ENCODE data around the gene ZNF200.

DNA sequence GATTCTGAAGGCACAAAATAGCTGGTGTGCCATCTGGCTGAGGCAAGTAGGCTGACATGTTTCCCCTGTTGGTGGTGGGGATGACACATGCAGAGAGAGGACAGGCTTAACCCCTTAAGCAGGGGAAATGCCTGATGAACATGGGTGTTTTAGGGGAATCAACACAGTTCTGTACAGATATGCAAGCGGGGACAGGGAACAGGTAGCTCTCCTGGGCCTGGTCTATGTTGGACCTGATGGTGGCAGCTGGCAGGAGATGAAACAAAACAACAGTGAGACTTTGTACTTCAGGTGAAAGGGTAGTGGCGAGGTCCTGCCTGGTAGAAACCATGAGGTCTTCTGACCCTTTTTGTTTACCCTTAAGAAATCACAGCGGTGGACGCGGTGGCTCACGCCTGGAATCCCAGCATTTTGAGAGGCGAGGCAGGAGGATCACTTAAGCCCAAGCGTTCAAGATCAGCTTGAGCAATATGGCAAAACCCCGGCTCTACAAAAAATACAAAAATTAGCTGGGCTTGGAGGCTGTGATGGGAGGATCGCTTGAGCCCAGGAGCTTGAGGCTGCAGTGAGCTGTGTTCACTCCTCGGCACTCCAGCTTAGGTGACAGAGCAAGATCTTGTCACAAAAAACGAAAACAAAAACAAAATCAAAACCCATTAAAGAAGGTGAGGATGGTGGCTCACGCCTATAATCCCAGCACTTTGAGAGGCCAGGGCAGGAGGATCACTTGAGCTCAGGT is 36.5 kb downstream of the ZNF200 start:
- TF ChIP-seq, protein P1, sequence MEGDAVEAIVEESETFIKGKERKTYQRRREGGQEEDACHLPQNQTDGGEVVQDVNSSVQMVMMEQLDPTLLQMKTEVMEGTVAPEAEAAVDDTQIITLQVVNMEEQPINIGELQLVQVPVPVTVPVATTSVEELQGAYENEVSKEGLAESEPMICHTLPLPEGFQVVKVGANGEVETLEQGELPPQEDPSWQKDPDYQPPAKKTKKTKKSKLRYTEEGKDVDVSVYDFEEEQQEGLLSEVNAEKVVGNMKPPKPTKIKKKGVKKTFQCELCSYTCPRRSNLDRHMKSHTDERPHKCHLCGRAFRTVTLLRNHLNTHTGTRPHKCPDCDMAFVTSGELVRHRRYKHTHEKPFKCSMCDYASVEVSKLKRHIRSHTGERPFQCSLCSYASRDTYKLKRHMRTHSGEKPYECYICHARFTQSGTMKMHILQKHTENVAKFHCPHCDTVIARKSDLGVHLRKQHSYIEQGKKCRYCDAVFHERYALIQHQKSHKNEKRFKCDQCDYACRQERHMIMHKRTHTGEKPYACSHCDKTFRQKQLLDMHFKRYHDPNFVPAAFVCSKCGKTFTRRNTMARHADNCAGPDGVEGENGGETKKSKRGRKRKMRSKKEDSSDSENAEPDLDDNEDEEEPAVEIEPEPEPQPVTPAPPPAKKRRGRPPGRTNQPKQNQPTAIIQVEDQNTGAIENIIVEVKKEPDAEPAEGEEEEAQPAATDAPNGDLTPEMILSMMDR (IDR thresholded peaks at IDR 0.05), result no peak
- TF ChIP-seq POLR2A (IDR thresholded peaks at IDR 0.05), result no peak
